MM.1S (cell line): ENCODE measurements around the gene NR2E3.

Experiments used
- DNase-seq: peaks from one replicate; pipeline ENCODE4 v3.0.0-alpha.2; 2015
- H2AFZ ChIP-seq: fragments of 300-600 bp; sonication (generic); 2 replicates; pipeline ENCODE4 v1.6.0; 2016; ENCODE audit warnings: antibody characterized with exemption, low read length
- H3F3A ChIP-seq: fragments of 300-600 bp; sonication (generic); 2 replicates; pipeline ENCODE4 v1.6.1; 2016; ENCODE audit warnings: mild to moderate bottlenecking, antibody characterized with exemption, low read length, moderate library complexity, mixed read lengths; ENCODE audit not compliant: insufficient read depth
- H3K27ac ChIP-seq: fragments of 300-600 bp; sonication (generic); 2 replicates; pipeline ENCODE4 v1.5.1; 2016; ENCODE audit warnings: mild to moderate bottlenecking, low read length
- H3K27me3 ChIP-seq: fragments of 300-600 bp; sonication (generic); replicated peaks from 2 replicates; pipeline ENCODE4 v1.6.0; 2016; ENCODE audit warnings: low read length; ENCODE audit not compliant: insufficient read depth
- H3K36me3 ChIP-seq: fragments of 300-600 bp; sonication (generic); replicated peaks from 2 replicates; pipeline ENCODE4 v1.6.1; 2016; ENCODE audit warnings: mild to moderate bottlenecking, low read length, mixed read lengths; ENCODE audit not compliant: insufficient read depth
- H3K4me1 ChIP-seq: fragments of 300-600 bp; sonication (generic); 2 replicates; pipeline ENCODE4 v1.6.1; 2016; ENCODE audit warnings: low read length, mixed read lengths
- H3K4me2 ChIP-seq: fragments of 300-600 bp; sonication (generic); 2 replicates; pipeline ENCODE4 v1.6.0; 2016; ENCODE audit warnings: low read depth, low read length
- H3K4me3 ChIP-seq: fragments of 300-600 bp; sonication (generic); 2 replicates; pipeline ENCODE4 v1.5.1; 2016; ENCODE audit warnings: low read length, mixed read lengths
- H3K79me2 ChIP-seq: fragments of 300-600 bp; sonication (generic); 2 replicates; pipeline ENCODE4 v1.6.1; 2016; ENCODE audit warnings: mixed run types, low read length, mixed read lengths
- H3K9ac ChIP-seq: fragments of 300-600 bp; sonication (generic); 2 replicates; pipeline ENCODE4 v1.6.1; 2016; ENCODE audit warnings: low read length, mixed read lengths
- H3K9me2 ChIP-seq: fragments of 300-600 bp; sonication (generic); replicated peaks from 2 replicates; pipeline ENCODE4 v1.6.1; 2016; ENCODE audit warnings: mild to moderate bottlenecking, low read length, mixed read lengths; ENCODE audit not compliant: insufficient read depth
- H3K9me3 ChIP-seq: fragments of 300-600 bp; sonication (generic); replicated peaks from 2 replicates; pipeline ENCODE4 v1.6.1; 2016; ENCODE audit warnings: mild to moderate bottlenecking, low read length, mixed read lengths; ENCODE audit not compliant: insufficient read depth
- H4K20me1 ChIP-seq: fragments of 300-600 bp; sonication (generic); 2 replicates; pipeline ENCODE4 v1.6.1; 2016; ENCODE audit warnings: mild to moderate bottlenecking, low read length, moderate library complexity, mixed read lengths; ENCODE audit not compliant: insufficient read depth
- CTCF ChIP-seq: fragments of 300-600 bp; sonication (generic); IDR thresholded peaks from 2 replicates; pipeline ENCODE4 v1.5.1; 2016; ENCODE audit warnings: antibody characterized with exemption, low read length, mixed read lengths
- EZH2 ChIP-seq: fragments of 300-600 bp; sonication (generic); optimal IDR thresholded peaks from 2 replicates; pipeline ENCODE3; 2017; ENCODE audit warnings: low read depth, mild to moderate bottlenecking, antibody characterized with exemption, low read length, mixed read lengths
- EZH2phosphoT487 ChIP-seq: fragments of 300-600 bp; sonication (generic); IDR thresholded peaks from 2 replicates; pipeline ENCODE4 v1.6.1; 2018; ENCODE audit warnings: antibody characterized with exemption, low read length

Gene NR2E3

DNA sequence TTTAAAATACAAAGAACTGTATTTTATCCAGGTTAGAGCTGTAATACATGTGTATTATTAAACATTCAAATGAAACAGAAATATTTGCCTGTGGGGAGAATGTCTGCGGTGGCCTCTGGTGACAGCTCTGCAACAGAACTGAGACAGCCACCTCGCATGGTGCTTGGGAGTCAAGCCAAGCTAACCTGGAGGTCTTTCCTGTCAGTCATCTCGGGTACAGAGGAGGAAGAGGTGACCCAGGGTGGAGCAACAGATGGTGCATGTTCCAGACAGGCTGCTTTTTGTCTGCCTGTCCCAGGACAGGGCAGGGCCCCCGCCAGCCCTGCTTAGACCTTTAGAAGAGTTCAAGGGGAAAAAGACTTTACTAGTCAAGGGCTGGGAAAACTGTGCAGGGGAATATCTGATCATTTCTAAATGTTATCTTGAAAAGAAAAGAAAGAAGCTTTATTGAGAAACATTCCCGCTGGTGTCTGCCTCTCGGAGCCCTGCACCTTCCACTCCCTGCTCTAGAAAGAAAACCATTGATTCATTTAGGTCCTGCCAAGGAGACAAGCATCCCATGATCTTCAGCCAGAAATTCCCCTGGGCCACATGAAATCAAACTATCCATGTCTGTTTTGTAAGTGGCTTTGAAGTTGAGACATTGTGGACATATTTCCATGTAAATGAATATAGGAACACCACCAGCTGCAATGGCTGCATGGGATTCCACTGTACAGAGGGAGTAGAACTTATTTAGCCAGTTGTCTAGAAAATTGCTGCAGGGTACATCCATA lies 5.5 kb upstream of the NR2E3 start:
- TF ChIP-seq CTCF (no peak), EZH2phosphoT487 (no peak), EZH2 (no peak)
- H3F3A ChIP-seq = peaks cover 3% of the 10 kb centered on the region; the same call in 1 of the 2 replicates
- H3K27ac ChIP-seq = no peak overlapping the region
- H4K20me1 ChIP-seq = no peaks in the 10 kb centered on the region
- H3K36me3 ChIP-seq = no peaks in the 10 kb centered on the region
- H3K4me3 ChIP-seq = peak overlapping the region; percentile 38; the same call in 1 of the 2 replicates
- 0 out of 2 replicates have a peak overlapping the region, but pooled peaks have one; percentile 9 for H2AFZ ChIP-seq
- H3K9ac ChIP-seq = no peak overlapping the region
- H3K4me1 ChIP-seq = no peaks in the 10 kb centered on the region
- H3K27me3 ChIP-seq = no peaks in the 10 kb centered on the region
- no peaks in the 10 kb centered on the region for H3K9me2 ChIP-seq
- H3K4me2 ChIP-seq = peak overlapping the region; percentile 86; the same call in 1 of the 2 replicates
- H3K79me2 ChIP-seq = no peaks in the 10 kb centered on the region
- DNase-seq = peak; percentile 64
- no peaks in the 10 kb centered on the region for H3K9me3 ChIP-seq

GRCh38 chr15:71806452-71806931 lies 3.9 kb upstream of the NR2E3 start:
- H3K9me2 ChIP-seq = no peaks in the 10 kb centered on the region
- no peak overlapping the region for H3K9ac ChIP-seq
- H3K27ac ChIP-seq = no peak overlapping the region
- TF ChIP-seq EZH2 (no peak), EZH2phosphoT487 (no peak), CTCF (no peak)
- no peak for DNase-seq
- H3K4me1 ChIP-seq = no peaks in the 10 kb centered on the region
- H3F3A ChIP-seq = peaks cover 3% of the 10 kb centered on the region; the same call in 1 of the 2 replicates
- no peak overlapping the region for H3K4me3 ChIP-seq
- H2AFZ ChIP-seq = no peak overlapping the region
- no peaks in the 10 kb centered on the region for H3K9me3 ChIP-seq
- no peaks in the 10 kb centered on the region for H4K20me1 ChIP-seq
- H3K36me3 ChIP-seq = no peaks in the 10 kb centered on the region
- no peaks in the 10 kb centered on the region for H3K79me2 ChIP-seq
- H3K4me2 ChIP-seq = no peak overlapping the region
- H3K27me3 ChIP-seq = no peaks in the 10 kb centered on the region

DNA sequence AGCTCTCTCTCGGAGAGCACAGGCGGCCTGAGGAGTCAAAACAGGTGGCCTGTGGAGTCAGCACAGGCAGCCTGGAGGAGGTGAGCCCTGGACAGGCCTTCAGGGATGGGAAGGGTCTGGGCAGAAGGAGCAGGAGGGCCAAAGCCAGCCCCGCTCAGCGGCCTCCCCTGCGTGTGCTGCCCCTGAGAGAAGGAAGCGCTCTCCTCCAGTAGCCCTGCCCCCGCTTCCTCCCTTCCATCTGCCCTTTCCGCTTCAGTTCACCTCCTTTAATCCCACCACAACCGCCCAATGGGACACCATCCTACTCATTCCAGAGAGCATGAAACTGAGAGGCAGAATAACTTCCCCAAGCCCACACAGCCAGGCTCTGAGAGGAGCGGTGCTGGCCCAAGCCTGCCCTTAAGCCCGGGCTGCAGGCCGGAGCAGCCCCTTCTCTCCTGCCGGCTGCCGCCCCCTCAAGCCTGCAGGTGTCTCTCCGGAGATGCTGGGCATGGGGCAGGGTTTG lies 3.2 kb upstream of the NR2E3 start:
- no peaks in the 10 kb centered on the region for H3K27me3 ChIP-seq
- H3K79me2 ChIP-seq = no peaks in the 10 kb centered on the region
- no peak overlapping the region for H3K4me3 ChIP-seq
- no peaks in the 10 kb centered on the region for H3K36me3 ChIP-seq
- no peak overlapping the region for H3K9ac ChIP-seq
- H3K9me2 ChIP-seq = no peaks in the 10 kb centered on the region
- peaks cover 3% of the 10 kb centered on the region; the same call in 1 of the 2 replicates for H3F3A ChIP-seq
- H3K4me1 ChIP-seq = no peaks in the 10 kb centered on the region
- no peak for TF ChIP-seq EZH2
- TF ChIP-seq CTCF = no peak
- TF ChIP-seq EZH2phosphoT487 = no peak
- H3K9me3 ChIP-seq = no peaks in the 10 kb centered on the region
- no peak overlapping the region for H2AFZ ChIP-seq
- DNase-seq = no peak
- H4K20me1 ChIP-seq = no peaks in the 10 kb centered on the region
- no peak overlapping the region for H3K27ac ChIP-seq
- no peak overlapping the region for H3K4me2 ChIP-seq
